Measurements from ENCODE around the gene GPR148.
"Not testable (repeated sequence)": the region's sequence is repeated elsewhere in the genome, so short reads cannot be mapped to it uniquely, and the experiment has no call there.

Gene GPR148

DNA sequence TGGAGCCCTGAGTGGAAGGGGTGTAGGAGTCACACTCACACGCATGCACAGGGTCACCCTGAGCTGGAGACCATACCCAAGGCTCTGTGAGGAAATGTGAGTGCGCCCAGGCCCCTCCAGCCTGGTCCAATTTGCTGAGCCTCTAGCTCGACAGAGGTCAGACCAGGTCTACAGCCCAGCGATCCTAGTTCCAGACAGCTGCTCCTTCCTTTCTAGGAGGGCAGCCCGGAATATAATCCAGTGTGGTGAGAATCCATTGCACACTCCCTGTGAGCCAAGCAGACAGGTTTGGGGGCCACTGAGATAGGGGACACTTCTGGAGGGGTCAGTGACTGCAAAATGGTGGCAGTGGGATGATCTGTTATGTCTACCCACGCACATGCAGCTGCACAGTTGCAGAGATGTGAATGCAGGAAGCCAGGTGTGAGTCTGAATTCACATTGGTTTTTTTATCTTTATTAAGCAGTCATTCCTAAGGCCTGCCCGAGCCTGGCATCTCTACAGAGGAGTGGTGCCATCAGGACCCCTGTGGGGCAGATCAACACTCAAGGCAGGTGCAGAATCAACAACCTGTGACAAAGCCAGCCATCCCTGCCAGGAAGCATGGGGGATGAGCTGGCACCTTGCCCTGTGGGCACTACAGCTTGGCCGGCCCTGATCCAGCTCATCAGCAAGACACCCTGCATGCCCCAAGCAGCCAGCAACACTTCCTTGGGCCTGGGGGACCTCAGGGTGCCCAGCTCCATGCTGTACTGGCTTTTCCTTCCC lies at the start of gene GPR148:
Gene GPR148, plus strand, starts transcription at position 522 of the 768 bp plus-strand sequence. Its CDS starts 82 bp downstream, at position 604.
- no peak for DNase-seq (ENCODE audit: low read depth in 2 of 2)

- DNase-seq (ENCODE audit: low read depth in 2 of 2) = not testable (repeated sequence)
These were observed 36.7 kb upstream of the GPR148 start for GRCh38 chr2:130692041-130692770.

- not testable (repeated sequence) for DNase-seq (ENCODE audit: low read depth in 2 of 2)
These were observed 35.4 kb upstream of the GPR148 start for GRCh38 chr2:130693474-130693873.

GRCh38 chr2:130703250-130703649 lies 25.6 kb upstream of the GPR148 start:
- DNase-seq (ENCODE audit: low read depth in 2 of 2) = not testable (repeated sequence)

DNA sequence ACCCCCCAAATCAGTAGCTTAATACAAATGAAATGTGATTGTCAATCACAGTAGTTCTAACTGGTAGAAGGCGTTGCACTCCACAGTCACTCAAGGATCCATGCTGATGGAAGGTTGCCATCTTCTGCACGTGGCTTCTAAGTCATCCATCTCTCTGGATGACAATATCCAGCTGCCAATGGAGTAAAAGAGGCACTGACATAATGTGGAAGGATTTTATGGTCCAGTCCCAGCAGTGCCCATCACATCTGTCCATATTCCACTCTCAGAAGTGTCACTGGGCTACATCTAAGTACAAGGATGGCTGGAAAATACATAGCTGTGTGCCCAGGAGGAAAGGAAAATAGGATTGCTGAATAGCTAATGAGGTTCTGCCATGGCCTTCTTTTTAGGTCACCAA lies 14.1 kb upstream of the GPR148 start:
- DNase-seq (ENCODE audit: low read depth in 2 of 2) = not testable (repeated sequence)

DNA sequence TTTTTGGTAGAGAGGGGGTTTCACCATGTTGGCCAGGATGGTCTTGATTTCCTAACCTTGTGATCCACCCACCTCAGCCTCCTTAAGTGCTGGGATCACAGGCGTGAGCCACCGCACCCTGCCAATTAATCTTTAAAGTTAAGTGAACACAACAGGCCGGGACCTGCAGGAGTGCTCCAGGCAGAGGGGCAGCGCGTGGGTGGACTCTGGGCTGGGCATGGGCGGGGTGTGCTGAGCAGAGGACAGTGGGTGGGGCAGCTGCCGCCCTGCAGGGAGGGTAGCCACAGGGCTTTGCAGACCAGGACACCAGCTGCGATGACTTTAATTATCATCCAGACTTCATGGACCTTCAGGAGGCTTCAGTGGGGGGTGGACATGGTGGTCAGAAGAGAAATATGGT lies 8.8 kb upstream of the GPR148 start:
- no peak for DNase-seq (ENCODE audit: low read depth in 2 of 2)

DNA sequence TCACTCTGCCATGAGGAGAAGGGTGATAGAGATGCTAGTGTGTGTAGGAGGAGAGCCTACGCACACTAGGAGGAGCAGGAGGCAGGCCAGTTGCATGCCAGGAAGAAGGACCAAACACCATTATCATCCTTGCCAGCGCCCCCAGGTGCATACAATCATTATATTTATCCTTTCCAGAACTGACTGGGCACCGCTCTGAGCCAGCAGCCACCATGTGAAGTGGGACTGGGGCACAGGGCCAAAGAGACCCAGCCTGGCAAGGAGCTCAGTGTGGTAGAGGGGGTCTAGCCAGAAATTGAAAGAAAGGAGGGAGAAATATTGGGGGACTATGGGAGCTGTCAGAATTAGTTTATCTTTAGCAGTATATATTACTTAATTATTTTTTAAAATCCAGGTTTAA lies 8.3 kb upstream of the GPR148 start:
- DNase-seq (ENCODE audit: low read depth in 2 of 2) = no peak

GRCh38 chr2:130724455-130724854 lies 4.4 kb upstream of the GPR148 start:
- no peak for DNase-seq (ENCODE audit: low read depth in 2 of 2)

GRCh38 chr2:130726614-130727180 lies 2.2 kb upstream of the GPR148 start:
- no peak for DNase-seq (ENCODE audit: low read depth in 2 of 2)

- DNase-seq (ENCODE audit: low read depth in 2 of 2) = peak; percentile 75 to 77
These were observed 1.5 kb upstream of the GPR148 start for GRCh38 chr2:130727286-130727924.

- peak; percentile 21 to 24 for DNase-seq (ENCODE audit: low read depth in 2 of 2)
These were observed 839 bp upstream of the GPR148 start for GRCh38 chr2:130728007-130728454.

GRCh38 chr2:130729322-130730299 lies 741 bp downstream of the GPR148 start:
- no peak for DNase-seq (ENCODE audit: low read depth in 2 of 2)

- DNase-seq (ENCODE audit: low read depth in 2 of 2) = not testable (repeated sequence)
These were observed 3.4 kb downstream of the GPR148 start for GRCh38 chr2:130732257-130732656.

- DNase-seq (ENCODE audit: low read depth in 2 of 2) = no peak
These were observed 6.3 kb downstream of the GPR148 start for GRCh38 chr2:130735200-130735599.

DNA sequence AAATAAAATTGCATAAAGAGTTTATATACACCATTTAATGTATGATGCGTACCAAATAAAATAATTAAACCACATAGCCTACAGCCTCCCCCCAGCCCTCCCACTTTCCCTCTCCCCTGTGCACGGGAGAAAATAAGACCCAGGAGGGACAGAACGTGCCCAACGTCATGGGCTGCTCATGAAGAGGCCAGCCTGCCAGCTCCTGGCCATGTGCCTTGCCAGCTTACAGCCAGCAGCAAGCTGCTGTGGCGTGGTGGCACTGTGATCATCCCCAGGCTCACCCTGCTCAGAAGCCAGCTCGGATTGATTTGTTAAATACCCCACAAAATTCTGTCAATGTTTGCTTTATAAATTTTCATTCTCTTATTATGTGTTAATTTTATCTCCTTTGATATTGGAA lies 7.6 kb downstream of the GPR148 start:
- DNase-seq (ENCODE audit: low read depth in 2 of 2) = no peak

- DNase-seq (ENCODE audit: low read depth in 2 of 2) = no peak
These were observed 8.7 kb downstream of the GPR148 start for GRCh38 chr2:130737592-130737991.

GRCh38 chr2:130740671-130741070 lies 11.8 kb downstream of the GPR148 start:
- DNase-seq (ENCODE audit: low read depth in 2 of 2) = no peak

GRCh38 chr2:130743278-130743677 lies 14.4 kb downstream of the GPR148 start:
- no peak for DNase-seq (ENCODE audit: low read depth in 2 of 2)

DNA sequence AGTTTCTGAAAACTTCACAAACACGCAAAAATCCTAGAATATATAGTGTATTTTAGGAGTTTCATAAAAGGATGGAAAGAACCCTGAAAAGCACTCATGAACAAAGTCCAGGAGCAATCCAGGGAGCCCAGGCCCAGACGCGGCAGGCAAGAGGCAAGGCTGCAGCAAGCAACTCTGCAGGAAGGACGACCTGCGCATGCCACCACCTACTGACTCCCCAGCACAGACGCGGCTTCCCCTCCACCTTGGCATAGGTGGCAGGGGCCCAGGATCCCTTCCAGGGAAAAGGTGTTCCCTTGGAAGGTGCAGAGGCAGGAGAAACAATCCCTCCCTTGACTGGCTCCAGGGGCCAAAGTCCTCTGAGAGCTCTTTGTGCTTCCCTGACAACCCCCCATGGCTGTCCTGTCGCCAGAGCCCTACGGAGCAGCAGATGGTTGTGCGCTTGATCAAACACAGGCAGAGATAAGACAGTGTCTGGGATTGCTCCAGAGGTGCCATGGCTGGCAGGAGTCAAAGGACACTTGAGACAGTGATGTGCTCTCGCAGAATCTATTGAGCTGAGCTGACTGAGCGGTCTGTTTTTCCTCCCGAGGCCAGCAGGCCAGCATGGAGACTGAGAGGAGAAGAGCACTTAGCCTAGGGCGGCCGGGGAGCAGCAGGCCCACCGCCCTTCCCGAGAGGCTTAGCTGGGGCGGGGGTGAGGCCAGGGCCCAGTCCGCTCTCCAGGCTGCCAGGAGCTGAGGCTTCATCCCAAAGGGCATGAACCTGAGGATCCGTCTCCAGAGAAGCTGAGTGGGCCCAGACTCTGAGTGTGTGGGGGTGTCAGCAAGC lies 15.6 kb downstream of the GPR148 start:
- no peak for DNase-seq (ENCODE audit: low read depth in 2 of 2)

DNA sequence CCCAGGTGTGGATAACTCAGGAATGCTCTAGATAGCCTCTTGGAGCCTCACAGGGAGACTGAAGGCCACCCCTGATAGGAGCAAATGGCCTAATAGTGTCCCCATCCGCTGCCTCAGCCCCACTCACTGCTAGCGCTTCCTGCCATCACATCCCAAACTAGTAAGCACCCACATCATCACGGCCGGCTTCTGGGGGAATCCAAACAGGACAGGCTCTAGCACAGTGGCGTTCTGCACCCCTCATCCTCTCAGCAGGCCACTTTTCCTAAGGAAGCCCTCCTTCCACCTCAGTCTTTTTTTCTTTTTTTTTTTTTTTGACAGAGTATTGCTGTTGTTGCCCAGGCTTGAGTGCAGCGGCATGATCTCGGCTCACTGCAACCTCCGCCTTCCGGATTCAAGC lies 20.2 kb downstream of the GPR148 start:
- DNase-seq (ENCODE audit: low read depth in 2 of 2) = no peak

All from stimulated activated CD8-positive, alpha-beta memory T cell treated with anti-CD3 and anti-CD28 coated beads, Interleukin-7, amount 100 ng/mL, for 4 hours (primary cell).